Lower leg skin (tissue), 3 donors: ENCODE measurements around the gene HACD2.

Experiments used
- POLR2A ChIP-seq, 2 donors: fragments of 450-650 bp; IDR thresholded peaks; one replicate each; pipeline ENCODE4 v1.6.1; 2016 to 2017; ENCODE audit warnings: antibody characterized with exemption in 2 of 2, mild to moderate bottlenecking in 1 of 2, moderate library complexity in 1 of 2
- TF ChIP-seq, protein P1 (sequence below), 3 donors: fragments of 450-650 bp; IDR thresholded peaks; one replicate each; pipeline ENCODE4 v1.5.1; 2016; ENCODE audit warnings: antibody characterized with exemption in 3 of 3, mild to moderate bottlenecking in 3 of 3, moderate library complexity in 2 of 3

DNA sequence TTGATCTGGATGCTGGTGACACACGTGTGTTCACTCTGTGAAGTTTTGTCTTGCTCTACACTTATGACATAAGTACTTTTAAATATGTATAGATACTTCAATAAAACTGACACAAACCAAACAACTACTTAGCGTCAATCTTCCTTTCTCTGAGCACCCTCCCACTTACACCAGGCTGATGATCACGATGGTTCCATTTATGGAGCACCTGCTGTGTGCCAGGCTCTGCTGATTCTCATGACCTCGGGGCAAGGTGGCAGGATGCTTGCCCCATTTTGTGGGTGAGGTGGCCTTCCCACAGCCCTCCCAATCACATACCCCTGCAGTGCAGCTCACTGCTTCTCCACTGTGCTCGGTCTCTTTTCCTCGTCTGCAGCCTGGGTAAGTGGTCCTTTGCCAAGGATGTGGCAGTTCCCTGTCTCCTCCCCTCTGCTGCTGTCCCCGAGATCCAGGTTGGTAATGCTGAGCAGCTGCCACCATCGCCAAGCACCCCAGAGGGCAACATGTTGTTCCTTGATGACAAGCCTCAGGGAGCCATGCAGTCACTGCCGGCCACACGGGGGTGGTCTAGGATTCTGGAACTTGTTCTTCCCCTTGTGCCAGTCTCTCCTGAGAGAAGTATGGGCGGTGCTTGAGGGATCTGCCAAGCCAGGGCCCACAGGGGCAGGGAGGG, 115.4 kb downstream of the HACD2 start:
- TF ChIP-seq, protein P1, sequence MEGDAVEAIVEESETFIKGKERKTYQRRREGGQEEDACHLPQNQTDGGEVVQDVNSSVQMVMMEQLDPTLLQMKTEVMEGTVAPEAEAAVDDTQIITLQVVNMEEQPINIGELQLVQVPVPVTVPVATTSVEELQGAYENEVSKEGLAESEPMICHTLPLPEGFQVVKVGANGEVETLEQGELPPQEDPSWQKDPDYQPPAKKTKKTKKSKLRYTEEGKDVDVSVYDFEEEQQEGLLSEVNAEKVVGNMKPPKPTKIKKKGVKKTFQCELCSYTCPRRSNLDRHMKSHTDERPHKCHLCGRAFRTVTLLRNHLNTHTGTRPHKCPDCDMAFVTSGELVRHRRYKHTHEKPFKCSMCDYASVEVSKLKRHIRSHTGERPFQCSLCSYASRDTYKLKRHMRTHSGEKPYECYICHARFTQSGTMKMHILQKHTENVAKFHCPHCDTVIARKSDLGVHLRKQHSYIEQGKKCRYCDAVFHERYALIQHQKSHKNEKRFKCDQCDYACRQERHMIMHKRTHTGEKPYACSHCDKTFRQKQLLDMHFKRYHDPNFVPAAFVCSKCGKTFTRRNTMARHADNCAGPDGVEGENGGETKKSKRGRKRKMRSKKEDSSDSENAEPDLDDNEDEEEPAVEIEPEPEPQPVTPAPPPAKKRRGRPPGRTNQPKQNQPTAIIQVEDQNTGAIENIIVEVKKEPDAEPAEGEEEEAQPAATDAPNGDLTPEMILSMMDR (IDR thresholded peaks at IDR 0.05): no peak
- TF ChIP-seq POLR2A (IDR thresholded peaks at IDR 0.05): no peak
